DMS53 treated with DMSO at 0.1 percent for 48 hours (cell line): ENCODE data around the gene STK25.

Experiments
- DNase-seq: peaks from one replicate; lab custom pipeline; 2025; ENCODE audit not compliant: unreplicated experiment; lab: John Stamatoyannopoulos, UW

Gene STK25

GRCh38 chr2:241496003-241496707, 12.2 kb downstream of the STK25 start:
- DNase-seq: no peak

- DNase-seq: no peak
Observed at GRCh38 chr2:241495172-241496002, 13.0 kb downstream of the STK25 start.

GRCh38 chr2:241494311-241494908, 14.0 kb downstream of the STK25 start:
- no peak for DNase-seq

- DNase-seq: no peak
Observed at GRCh38 chr2:241493092-241493491, 15.3 kb downstream of the STK25 start.

- DNase-seq: no peak
Observed at GRCh38 chr2:241492174-241492565, 16.2 kb downstream of the STK25 start.

- no peak for DNase-seq
Observed at GRCh38 chr2:241491549-241492173, 16.7 kb downstream of the STK25 start.

GRCh38 chr2:241490825-241491506, 17.4 kb downstream of the STK25 start:
- no peak for DNase-seq

GRCh38 chr2:241489733-241490680, 18.4 kb downstream of the STK25 start:
- no peak for DNase-seq

- DNase-seq: no peak
Observed at GRCh38 chr2:241489088-241489487, 19.3 kb downstream of the STK25 start.

- DNase-seq: no peak
Observed at GRCh38 chr2:241485172-241485911, 23.0 kb downstream of the STK25 start.

- no peak for DNase-seq
Observed at GRCh38 chr2:241483305-241483704, 25.1 kb downstream of the STK25 start.

- no peak for DNase-seq
Observed at GRCh38 chr2:241482126-241482955, 26.0 kb downstream of the STK25 start.

GRCh38 chr2:241481687-241482086, 26.7 kb downstream of the STK25 start:
- DNase-seq: no peak

GRCh38 chr2:241479026-241479898, 29.1 kb downstream of the STK25 start:
- DNase-seq: no peak

GRCh38 chr2:241478166-241478565, 30.2 kb downstream of the STK25 start:
- DNase-seq: no peak

- DNase-seq: no peak
Observed at GRCh38 chr2:241475267-241475666, 33.1 kb downstream of the STK25 start.

GRCh38 chr2:241473399-241473798, 35.0 kb downstream of the STK25 start:
- DNase-seq: no peak
